Mammary epithelial cell (primary cell): ENCODE measurements around the gene IMMP2L.
"Not testable (repeated sequence)": the region's sequence is repeated elsewhere in the genome, so short reads cannot be mapped to it uniquely, and the experiment has no call there.

Experiments
- EZH2 ChIP-seq: IDR thresholded peaks from 2 replicates; pipeline ENCODE4 v1.6.1; 2012; ENCODE audit warnings: low read length, inconsistent platforms, borderline replicate concordance
- TF ChIP-seq, protein P1 (sequence below), 2 donors: IDR thresholded peaks in 1 of 2; conservative IDR thresholded peaks in 1 of 2; 2 replicates each; pipeline ENCODE4 v1.5.1; 2011 to 2012; ENCODE audit warnings: inconsistent platforms in 2 of 2, low read length in 2 of 2, mild to moderate bottlenecking in 2 of 2, control low read depth in 1 of 2, low read depth in 1 of 2; ENCODE audit not compliant: insufficient read depth in 1 of 2; ENCODE audit errors: extremely low read depth in 1 of 2

DNA sequence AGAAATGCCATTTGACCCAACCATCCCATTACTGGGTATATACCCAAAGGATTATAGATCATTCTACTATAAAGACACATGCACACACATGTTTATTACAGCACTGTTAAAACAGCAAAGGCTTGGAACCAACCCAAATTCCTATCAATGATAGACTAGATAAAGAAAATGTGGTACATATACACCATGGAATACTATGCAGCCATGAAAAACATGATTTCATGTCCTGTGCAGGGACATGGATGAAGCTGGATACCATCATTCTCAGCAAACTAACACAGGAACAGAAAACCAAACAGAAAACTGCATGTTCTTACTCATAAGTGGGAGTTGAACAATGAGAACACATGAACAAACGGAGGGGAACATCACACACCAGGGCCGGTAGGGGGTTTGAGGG lies 625.6 kb downstream of the IMMP2L start:
- TF ChIP-seq, protein P1, sequence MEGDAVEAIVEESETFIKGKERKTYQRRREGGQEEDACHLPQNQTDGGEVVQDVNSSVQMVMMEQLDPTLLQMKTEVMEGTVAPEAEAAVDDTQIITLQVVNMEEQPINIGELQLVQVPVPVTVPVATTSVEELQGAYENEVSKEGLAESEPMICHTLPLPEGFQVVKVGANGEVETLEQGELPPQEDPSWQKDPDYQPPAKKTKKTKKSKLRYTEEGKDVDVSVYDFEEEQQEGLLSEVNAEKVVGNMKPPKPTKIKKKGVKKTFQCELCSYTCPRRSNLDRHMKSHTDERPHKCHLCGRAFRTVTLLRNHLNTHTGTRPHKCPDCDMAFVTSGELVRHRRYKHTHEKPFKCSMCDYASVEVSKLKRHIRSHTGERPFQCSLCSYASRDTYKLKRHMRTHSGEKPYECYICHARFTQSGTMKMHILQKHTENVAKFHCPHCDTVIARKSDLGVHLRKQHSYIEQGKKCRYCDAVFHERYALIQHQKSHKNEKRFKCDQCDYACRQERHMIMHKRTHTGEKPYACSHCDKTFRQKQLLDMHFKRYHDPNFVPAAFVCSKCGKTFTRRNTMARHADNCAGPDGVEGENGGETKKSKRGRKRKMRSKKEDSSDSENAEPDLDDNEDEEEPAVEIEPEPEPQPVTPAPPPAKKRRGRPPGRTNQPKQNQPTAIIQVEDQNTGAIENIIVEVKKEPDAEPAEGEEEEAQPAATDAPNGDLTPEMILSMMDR (conservative IDR thresholded peaks at IDR 0.05 in 1 of 2, IDR thresholded peaks at IDR 0.05 in 1 of 2; ENCODE audit: extremely low read depth in 1 of 2, insufficient read depth in 1 of 2, low read depth in 1 of 2, low read length in 2 of 2): not testable (repeated sequence)
- not testable (repeated sequence) for TF ChIP-seq EZH2
